Inflammatory macrophage treated with lipopolysaccharide for 4 hours (primary cell): ENCODE data around the gene CTTNBP2.

Source experiments
- DNase-seq: peaks from one replicate; pipeline ENCODE4 v3.0.0-alpha.2; 2020

The CTTNBP2 gene

DNA sequence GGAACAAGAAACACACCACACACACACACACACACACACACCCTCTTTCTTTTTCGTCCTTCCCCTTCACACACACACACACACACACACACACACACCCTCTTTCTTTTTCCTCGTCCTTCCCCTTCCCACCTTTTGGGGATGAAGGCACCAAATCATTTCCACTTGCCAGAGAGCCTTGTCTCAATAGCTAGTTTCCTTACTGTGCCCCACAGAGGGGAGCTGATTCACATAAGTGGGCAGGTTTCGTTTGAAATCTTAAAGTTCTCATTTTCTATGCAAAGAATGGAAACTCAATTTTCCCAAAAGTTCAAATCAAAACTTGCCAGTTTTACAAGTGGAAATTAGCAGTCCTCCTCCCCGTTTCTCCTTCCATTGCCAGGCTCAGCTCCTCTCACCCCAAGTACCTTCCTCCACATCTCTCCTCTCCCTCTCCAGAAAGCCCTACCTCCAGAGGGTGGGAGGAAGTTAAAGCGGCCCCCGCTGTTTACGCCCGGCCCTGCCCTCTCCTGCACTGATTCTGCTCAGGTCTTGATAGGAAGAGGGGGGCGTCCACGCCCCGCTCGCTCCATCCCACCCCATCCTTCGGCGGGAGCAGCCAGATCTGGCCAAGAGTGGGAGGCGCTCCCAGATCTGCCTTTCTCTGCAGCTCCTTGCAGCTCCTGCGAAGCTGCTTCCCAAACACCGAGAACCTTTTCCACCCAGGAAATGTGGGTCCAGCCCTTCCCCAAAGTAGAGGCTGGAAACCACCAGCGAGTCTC, 1.3 kb downstream of the CTTNBP2 start:
- DNase-seq: peak; percentile 8

DNA sequence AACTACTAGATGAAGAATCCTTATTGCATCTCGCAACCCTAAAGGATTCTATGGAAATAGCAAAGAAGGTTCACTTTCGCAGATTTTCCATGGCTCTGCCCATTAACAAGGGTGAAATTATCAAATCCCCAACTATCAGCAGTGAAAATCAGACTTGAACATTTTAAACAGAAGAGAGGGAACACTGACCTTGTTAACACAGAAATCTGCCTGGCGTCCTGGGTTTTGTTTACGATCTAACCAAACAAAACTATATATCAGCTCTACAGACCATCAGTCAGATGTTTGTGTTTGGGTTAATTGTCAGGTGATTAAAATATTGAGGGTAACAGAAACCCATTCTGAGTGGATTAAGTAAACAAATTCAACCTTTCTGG, 1.9 kb downstream of the CTTNBP2 start:
- DNase-seq: no peak

DNA sequence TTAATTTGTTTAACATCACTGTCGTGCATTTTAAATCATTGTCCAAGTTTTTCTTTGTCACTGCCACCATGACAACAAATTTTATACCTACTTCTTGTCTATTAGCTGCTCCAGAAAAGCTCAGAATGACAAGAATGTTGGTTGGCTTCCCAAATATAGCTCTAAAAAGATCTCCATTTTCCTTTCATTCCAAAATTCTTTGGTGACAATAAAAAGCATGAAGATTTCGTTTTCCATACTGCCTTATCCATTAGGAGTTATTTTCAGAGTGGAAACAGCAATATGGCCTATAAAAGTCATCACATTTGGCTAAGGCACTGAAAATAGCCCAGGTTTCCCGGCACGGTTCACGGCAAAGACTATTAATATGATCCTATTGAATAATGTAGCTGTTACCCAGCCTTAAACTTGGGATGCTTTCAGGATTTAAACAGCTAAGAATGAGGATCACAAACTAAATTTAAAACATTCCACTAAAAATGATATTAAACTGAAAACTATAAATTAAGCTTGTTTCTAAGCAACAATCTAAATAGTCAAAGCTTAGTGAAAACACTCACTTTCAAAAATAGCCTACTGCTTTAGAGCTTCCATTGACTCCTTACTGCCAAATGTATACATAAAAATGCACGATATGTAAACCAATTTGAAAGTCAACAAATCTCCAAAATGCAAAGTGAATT, 2.7 kb downstream of the CTTNBP2 start:
- DNase-seq: no peak

DNA sequence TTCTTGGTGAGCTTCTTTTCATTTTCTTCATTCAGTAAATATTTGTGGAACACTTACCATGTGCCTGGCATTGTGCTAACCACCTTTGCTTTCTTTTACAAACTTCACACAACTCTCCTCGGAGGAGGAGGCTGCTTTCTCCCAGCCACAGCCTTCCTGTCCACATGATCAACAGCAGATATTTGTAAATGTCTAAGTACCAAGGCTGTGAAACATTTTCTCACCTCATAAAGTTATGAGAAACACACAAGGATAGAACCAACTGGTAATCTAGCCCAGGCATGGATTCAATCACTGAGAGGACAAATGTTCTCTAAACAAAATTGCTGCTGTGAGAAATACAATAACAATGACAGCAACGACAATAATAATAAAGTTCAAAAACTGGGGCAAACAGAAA, 3.9 kb downstream of the CTTNBP2 start:
- DNase-seq: no peak

DNA sequence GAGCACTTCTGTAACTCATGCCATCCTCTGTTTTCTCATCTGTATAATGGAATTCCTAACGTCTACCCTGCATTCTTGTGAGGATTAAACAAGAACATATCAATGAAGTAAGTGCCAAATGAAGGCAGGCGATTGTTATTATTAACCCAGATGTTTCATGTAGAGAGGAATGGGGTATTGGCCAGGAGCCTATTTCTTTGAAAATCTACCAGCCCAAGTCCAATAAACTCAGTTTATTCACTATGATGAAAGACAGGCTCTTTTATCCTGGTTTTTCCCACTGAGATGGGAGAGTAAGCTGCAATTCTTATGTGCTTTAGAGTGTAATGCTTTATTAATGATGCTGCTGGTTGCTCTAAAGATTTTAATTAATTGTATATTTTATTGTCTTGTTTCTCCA, 9.6 kb downstream of the CTTNBP2 start:
- DNase-seq: no peak

DNA sequence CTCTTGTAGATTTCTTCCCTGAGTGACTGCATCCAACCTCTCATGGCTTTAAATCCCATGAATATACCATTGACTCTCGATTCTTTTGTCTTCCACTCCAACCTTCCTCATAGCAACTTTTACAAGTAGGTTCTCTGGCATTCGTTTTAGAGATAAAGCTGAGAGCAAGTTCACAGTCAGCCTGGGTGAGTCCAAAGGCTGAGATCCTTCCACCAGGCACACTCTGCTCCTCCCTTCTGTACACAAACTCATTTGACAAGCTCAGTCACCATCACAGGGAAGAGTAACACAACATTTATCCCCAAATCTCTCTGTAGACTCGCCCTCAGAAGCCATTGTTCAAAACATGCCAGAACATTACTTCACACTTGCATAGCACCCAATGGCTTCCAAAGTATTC, 10.9 kb downstream of the CTTNBP2 start:
- DNase-seq: no peak

DNA sequence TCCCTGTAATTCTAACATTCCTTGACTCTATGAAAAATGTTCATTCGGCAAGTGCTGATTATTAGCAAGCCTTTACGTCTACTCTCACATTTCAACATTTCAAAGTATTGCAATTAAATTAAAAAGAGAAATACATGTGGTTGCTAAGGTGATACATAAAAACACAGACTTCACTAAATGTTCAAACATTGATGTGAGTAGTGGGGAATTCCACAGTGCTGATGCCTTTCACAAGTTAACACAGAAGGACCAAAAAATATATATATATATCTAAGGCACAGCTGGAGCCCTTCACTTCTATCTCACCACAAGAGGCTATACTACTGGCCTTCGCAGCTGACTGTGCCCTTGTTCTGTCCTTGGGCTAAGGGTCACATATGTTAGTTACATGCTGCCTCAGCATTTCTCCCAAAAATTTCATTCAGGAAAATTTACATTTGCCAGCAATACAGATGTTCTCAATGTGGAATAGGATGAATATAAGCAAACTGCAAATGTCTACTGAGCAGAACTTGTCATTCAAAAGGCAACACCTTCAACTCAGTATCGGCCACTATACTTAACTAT, 13.9 kb downstream of the CTTNBP2 start:
- DNase-seq: no peak

DNA sequence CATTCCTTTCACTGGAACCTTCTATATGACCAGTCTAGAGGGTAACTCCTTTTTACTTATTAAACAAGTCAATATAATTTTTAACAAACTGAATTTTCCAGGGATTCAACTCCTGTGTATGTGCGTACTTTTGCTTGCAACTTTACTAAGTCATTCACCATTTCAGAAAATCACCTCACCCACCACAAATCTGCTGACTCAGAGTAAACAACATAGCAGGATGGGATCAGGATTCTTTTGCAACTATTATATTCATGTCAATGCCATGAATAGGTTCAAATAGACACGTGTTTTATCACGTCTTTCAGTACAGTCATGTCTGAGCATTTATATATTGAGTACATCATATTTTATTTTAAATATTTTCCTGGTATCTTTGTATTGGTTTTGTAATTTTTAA, 14.5 kb downstream of the CTTNBP2 start:
- no peak for DNase-seq

DNA sequence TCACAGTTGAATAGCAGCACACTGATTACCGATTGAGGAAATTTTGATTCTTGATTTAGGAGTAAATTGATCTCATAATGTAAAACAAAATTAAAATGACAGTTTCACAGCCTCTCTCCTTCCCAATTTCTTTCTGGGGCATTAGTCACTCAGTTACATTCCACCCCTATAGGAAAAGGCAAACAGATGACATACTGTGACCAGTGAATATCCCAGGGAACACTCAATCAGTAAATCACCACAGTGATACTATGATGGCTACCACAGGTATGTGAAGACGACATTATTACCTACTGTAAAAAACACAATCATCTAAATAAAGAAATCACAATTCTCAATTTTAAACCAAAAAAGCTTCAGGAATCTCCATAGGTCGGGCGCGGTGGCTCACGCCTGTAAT, 15.5 kb downstream of the CTTNBP2 start:
- DNase-seq: no peak

DNA sequence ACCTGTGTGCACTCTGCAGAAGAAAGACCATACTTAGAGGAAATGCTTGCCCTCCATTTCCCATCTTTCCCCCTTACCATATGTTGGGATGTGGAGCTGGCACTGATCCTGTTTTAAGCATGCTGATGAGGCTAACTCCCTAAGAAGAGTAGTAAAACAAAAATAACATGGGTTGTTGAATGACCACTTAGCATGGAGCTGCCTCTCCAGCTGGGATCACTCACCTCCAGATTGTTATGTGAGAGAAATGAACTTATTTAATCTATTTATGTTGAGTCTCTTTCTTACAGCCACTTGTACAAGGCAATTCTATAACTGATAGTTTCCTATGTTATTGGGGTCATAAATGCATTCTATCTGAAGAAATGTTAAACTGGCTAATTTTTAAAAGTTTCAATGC, 17.0 kb downstream of the CTTNBP2 start:
- no peak for DNase-seq

DNA sequence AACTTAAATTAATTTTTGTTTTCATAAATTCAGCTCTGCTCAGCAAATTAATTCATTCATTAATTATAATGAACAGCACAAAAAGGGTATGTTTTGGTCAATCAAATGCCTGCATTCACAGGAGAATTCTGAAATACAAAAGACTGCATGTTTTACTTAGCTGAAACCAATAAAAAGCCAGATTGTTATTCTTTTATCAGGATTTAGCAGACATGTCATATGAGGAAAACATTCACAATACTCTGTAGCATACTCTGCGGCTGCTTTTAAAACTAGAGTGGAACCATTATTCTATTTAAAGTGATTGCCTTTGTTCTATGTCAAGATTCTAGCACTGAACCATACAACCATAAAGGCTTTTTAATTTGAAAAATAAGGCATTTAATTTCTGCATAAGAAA, 19.1 kb downstream of the CTTNBP2 start:
- no peak for DNase-seq

DNA sequence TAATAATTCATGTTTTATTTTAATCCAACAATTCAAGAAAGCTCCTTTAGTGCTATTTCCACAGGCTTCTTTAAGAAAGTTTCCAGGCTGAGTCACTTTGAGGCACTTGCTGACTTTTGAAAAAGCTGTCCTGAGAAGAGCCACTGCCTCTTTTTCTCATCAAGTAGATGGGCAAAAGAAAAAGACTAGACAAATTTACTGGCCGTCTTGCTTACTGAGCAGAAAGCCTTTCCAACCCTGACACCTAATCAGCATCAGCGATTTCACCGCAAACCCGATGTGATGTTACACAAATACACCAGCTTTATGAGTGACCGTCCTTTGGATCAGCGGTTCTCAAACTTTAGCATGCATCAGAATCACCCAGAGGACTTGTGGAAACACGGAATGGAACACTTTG, 24.3 kb downstream of the CTTNBP2 start:
- DNase-seq: no peak

DNA sequence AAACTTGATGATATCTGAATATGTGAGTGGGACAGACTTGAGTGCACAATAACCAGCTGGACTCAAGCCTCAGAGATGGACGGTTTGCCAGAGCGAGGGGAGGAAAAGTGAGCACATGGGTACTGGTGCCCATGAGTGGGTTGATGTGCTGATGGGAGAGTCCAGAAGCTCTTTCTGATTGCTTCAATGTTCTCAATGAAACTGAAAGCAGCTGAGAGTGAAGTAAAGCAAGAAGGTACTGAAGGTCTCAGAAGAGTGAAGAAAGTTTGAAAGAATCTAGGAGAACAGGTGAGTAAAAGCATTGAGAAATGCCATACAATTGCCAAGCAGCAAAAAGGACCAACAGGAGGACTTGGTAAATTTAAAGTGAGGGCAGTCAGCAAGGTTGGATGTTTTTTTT, 28.6 kb downstream of the CTTNBP2 start:
- no peak for DNase-seq

DNA sequence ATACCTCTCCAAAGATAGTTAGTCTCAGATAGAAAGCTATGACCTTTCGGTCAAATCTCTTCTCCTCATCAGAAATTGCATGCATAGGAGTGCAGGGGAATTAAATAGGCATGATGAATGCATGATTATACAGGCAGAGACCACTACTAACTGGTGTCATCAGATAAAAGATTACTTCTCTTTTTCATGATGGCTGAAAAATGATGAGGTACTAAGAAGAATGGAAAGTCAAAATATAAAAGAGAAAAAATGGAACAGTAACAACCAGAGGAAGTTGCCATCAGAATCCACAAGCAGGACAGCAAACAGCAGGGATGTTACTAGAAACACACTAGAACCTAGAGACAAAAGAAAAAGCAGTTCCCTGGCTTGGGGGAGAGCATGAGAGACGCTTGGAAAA, 31.6 kb downstream of the CTTNBP2 start:
- DNase-seq: no peak

DNA sequence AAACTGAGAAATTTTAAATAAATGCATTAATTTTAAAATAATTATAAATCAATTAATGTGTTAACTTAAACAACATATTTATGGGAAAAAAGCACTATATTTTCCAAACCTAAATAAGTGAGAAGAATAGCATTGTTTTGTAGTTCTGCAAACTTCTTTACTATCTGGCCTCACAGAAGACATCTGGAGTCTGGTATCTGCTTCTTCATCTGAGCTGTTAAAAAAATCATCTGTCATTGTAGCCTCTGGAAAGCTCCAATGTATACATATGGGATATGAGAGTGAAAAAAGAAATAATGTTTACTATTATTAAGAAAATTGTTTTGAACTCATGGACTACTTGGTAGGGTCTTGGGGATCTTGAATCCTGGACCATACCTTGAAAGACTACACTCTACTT, 32.2 kb downstream of the CTTNBP2 start:
- DNase-seq: no peak

DNA sequence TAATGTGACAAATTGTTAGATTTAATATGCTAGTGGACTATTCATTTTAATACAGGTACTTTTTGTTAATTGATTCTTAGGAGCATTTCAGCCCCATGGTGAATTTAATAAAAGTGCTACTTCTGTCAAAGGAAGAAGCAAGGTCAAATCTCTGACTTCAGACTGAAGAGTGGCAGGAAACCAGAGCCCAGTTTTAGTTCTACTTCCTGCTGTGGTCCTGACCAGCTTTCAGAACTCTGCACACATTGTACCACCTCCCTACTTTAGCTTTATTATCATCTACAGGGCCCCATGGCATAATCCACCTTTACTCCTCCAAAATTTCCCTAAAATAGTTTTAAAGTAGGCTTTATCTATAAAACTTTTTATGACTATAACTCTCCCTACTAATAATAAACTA, 33.7 kb downstream of the CTTNBP2 start:
- DNase-seq: no peak

DNA sequence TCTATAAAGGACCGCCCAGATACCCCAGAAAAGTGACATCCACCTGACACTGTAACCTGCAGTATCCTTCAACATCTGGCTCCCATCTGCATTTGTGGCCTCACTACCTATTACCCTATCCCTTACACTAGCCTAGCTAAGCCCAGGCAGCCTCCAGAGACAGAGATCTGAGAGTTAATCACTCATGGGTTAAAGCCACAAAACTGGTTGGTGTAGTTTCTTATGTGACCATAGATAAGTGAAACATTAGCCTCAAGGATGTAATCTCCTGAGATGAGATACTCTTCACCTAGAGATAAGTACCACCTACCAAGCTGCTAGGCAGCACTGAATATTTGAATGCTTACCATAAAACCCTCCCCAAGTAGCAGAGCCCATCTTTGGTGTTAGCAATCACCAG, 35.4 kb downstream of the CTTNBP2 start:
- no peak for DNase-seq

DNA sequence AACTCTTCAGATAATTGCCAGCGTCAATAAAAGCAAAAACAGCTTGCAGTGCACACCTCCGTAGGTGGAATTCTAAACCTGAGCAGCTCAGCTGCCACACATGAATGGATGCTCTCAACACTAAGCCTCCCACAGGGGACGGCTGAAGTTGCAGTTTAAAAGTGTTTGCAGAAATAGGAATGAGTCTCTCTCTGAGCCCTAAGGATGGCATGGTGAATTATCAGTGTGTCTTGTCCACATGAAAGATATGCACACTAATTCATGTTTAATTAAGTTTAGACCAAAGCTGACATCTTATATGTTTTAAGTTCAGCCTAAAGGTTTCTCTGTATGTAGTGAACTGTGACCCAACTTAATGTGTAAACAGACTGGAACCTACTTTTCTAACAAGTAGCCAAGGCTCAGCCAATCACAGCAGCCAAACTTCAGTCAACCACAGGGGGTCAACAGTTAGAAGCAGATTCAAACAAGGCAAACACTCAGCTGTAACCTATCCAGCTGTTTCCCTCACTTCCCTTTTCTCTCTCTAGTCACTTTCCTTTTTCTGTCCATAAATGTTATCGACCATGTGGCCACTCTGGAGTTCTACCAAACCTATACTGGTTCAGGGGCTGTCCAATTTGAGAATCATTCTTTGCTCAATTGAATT, 38.1 kb downstream of the CTTNBP2 start:
- no peak for DNase-seq

DNA sequence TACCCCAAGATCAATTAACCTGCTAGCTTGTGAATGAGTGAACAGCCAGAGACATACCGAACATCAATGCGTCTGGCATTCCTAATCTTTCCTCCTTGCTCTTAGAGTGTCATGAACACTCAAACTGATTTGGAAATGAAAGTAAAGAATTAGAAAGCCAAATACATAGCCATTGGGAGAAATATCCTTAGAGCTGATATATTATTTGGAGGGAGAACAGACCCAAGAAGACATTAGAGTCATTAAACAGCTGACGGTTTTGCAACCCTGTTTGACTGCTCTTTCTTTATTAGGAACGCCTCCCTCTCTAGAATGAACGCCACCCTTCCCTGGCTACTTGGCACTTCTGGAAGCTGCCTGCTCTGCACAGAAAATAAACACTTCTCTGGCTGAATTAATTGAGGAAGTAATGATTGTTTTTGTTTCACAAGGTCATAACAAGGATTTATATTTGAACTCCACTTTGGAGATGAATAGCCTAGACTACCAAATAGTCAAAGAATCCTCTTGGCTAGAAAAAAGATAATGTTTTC, 42.8 kb downstream of the CTTNBP2 start:
- DNase-seq: peak; percentile 9

DNA sequence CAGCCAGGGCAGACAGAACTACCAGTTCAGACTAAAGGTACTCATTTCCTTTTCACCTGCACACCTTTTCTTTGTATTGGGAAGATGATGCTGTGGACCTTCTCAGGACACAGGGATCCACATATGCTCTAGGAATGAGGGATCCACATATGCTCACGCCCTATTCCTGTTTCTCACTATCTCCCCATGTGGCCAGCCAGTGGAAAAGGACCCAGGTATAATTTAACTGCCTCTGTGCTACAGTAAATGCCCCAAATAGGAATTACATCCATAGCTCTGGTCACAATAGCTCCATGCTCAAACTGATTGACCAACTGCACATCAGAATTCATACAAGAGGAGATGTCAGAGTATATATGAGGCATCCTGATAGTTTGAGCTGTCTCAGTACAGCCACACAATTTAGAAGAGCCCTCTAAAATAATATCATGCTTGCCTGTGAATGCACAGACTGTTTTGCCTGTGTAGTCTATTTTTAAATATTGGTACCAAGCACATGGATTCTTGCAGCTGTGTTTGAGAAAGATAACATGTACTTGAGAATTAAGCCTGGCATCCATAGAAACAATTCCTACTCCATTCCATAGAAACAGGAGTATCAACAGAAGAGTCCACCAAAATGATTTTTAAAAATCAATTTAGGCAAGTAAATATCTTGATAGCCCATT, 43.7 kb downstream of the CTTNBP2 start:
- DNase-seq: no peak

DNA sequence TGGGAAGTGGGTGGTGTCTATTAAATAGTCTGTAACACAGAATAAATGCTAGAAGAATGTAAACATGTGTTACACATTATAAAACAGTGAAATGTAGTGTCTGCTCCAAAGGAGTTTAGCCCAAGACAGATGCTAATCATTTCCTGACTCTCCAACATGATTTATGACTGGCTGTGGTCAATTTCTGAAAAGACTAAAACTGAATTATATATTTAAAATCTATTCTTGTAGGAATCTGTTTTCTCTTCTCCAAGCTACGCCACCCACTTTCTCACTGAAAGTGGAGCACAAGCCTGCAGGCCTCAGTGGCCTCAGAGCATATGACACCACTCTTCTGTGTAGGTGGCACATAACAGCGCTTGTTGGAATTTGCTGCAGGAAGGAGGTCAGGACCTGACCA, 44.4 kb downstream of the CTTNBP2 start:
- no peak for DNase-seq

DNA sequence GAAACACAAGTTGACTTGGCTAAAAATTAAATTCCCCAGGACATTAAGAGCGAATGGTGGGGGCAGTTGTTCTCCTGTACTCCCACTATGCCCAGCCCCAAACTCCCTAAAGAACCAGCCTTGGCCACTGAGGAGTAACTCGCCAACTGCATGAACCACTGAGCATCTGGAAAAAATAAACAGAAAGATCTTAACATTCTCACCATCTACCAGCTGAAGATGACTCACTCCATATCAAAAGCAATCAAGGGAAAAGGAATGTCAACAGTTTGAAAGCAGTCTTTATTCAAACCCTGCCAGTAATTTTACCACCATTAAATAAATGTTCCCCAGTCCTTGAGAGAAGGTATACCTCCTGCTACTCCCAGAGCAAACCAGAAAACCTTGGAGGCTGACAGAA, 45.4 kb downstream of the CTTNBP2 start:
- no peak for DNase-seq

DNA sequence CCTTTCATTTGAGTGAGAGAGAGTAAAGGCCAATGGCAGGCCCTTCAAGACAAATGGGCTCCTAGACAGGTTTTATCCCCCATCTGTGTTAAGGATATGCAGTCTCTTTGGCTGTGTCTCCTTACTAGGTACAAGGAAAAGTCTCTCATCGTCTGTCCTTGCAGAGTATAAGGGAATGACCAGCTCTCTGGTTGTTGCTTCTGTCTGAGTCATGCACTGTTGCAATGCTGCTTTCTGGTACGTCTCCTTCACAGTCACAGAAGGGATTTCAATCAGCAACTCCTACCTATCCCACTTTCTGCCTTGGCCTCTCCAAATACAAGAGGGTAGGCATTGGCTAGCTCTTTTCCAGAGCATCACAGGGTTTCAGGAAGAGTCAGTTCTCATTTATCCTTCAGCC, 48.1 kb downstream of the CTTNBP2 start:
- DNase-seq: peak; percentile 9
